GM12878 (cell line): Measurements from ENCODE around the gene DGLUCY. TPM values are rescaled to one million over a fixed set of nuclear protein-coding genes. Genes with fewer than 3 reads are reported as not detected.

Experiments used
- ATF3 ChIP-seq: IDR thresholded peaks from 2 replicates; pipeline ENCODE4 v1.6.1; 2011; ENCODE audit warnings: low read depth, mild to moderate bottlenecking, low read length, moderate library complexity, borderline replicate concordance; ENCODE audit errors: extremely low read depth
- ATF7 ChIP-seq: fragments of 450-650 bp; IDR thresholded peaks from 2 replicates; pipeline ENCODE4 v1.6.1; 2016; ENCODE audit warnings: low read depth, mild to moderate bottlenecking
- BHLHE40 ChIP-seq, 2 experiments: fragments of 450-650 bp in 1 of 2; IDR thresholded peaks; 2 replicates each; pipeline ENCODE4 v1.6.1; 2011 to 2017; ENCODE audit warnings: low read depth in 2 of 2, borderline replicate concordance in 1 of 2, improper control_type of control experiment in 1 of 2, low read length in 1 of 2, mild to moderate bottlenecking in 1 of 2
- BMI1 ChIP-seq: fragments of 450-650 bp; IDR thresholded peaks from 2 replicates; pipeline ENCODE4 v1.6.1; 2016; ENCODE audit warnings: mild to moderate bottlenecking, moderate library complexity, borderline replicate concordance
- CHD1 ChIP-seq: IDR thresholded peaks from 2 replicates; pipeline ENCODE4 v1.6.1; 2012; ENCODE audit warnings: low read depth, low read length, improper control_type of control experiment
- CREB1 ChIP-seq: IDR thresholded peaks from 2 replicates; pipeline ENCODE4 v1.6.1; 2012; ENCODE audit warnings: low read depth, mild to moderate bottlenecking, inconsistent platforms
- ETV6 ChIP-seq, 2 experiments: fragments of 450-650 bp in 1 of 2; IDR thresholded peaks in 1 of 2; conservative IDR thresholded peaks in 1 of 2; 2 replicates each; pipeline ENCODE4 v1.6.1; 2014; ENCODE audit warnings: antibody characterized with exemption in 1 of 2, borderline replicate concordance in 1 of 2, low read depth in 1 of 2, mild to moderate bottlenecking in 1 of 2, moderate library complexity in 1 of 2
- KDM1A ChIP-seq: fragments of 200-600 bp; sonication (generic); IDR thresholded peaks from 2 replicates; pipeline ENCODE4 v1.6.1; 2016; ENCODE audit warnings: borderline replicate concordance
- MXI1 ChIP-seq: fragments of 150-350 bp; IDR thresholded peaks from 2 replicates; pipeline ENCODE4 v1.6.1; 2011; ENCODE audit warnings: low read depth, mild to moderate bottlenecking, inconsistent platforms, low read length, improper control_type of control experiment
- NFIC ChIP-seq: IDR thresholded peaks from 2 replicates; pipeline ENCODE4 v1.6.1; 2012; ENCODE audit warnings: low read depth, mild to moderate bottlenecking, inconsistent platforms, low read length, moderate library complexity
- NFYB ChIP-seq: IDR thresholded peaks from 2 replicates; pipeline ENCODE4 v1.6.1; 2011; ENCODE audit warnings: low read depth, mild to moderate bottlenecking, low read length, improper control_type of control experiment, moderate library complexity; ENCODE audit not compliant: insufficient read depth
- NRF1 ChIP-seq: conservative IDR thresholded peaks from 2 replicates; pipeline ENCODE4 v1.6.1; 2011; ENCODE audit warnings: mild to moderate bottlenecking, low read depth, low read length, improper control_type of control experiment
- PAX5 ChIP-seq: IDR thresholded peaks from 2 replicates; pipeline ENCODE4 v1.6.1; 2011; ENCODE audit warnings: low read depth, low read length, borderline replicate concordance
- PKNOX1 ChIP-seq: fragments of 450-650 bp; IDR thresholded peaks from 2 replicates; pipeline ENCODE4 v1.6.1; 2016; ENCODE audit warnings: mild to moderate bottlenecking
- POLR2AphosphoS2 ChIP-seq: IDR thresholded peaks from 2 replicates; pipeline ENCODE4 v1.6.1; 2011; ENCODE audit warnings: low read depth, mild to moderate bottlenecking, low read length, improper control_type of control experiment, moderate library complexity
- POLR2AphosphoS5 ChIP-seq: IDR thresholded peaks from 2 replicates; pipeline ENCODE4 v1.6.1; 2011; ENCODE audit warnings: mild to moderate bottlenecking, low read length, inconsistent platforms
- RCOR1 ChIP-seq: conservative IDR thresholded peaks from 2 replicates; pipeline ENCODE4 v1.6.1; 2012; ENCODE audit warnings: low read depth, low read length, improper control_type of control experiment
- SMAD5 ChIP-seq: IDR thresholded peaks from 2 replicates; pipeline ENCODE4 v1.6.1; 2016; ENCODE audit warnings: antibody characterized with exemption, low read depth
- STAT3 ChIP-seq: IDR thresholded peaks from 2 replicates; pipeline ENCODE4 v1.6.1; 2011; ENCODE audit warnings: low read depth, low read length, improper control_type of control experiment
- TCF12 ChIP-seq: IDR thresholded peaks from 2 replicates; pipeline ENCODE4 v1.6.1; 2011; ENCODE audit warnings: low read depth, mild to moderate bottlenecking, low read length
- USF2 ChIP-seq: IDR thresholded peaks from 2 replicates; pipeline ENCODE4 v1.6.1; 2011; ENCODE audit warnings: low read depth, low read length, improper control_type of control experiment, borderline replicate concordance
- ZNF207 ChIP-seq: fragments of 450-650 bp; IDR thresholded peaks from 2 replicates; pipeline ENCODE4 v1.6.1; 2014; ENCODE audit warnings: antibody characterized with exemption, mild to moderate bottlenecking, borderline replicate concordance
- ZNF687 ChIP-seq: fragments of 450-650 bp; IDR thresholded peaks from 2 replicates; pipeline ENCODE4 v1.6.1; 2017; ENCODE audit warnings: mild to moderate bottlenecking, moderate library complexity
- polyA plus RNA-seq, 11 experiments: library from polyadenylated mRNA; depleted of rRNA in 4 of 11; unstranded in 6 of 11; stranded (reverse) in 5 of 11; fragments of >200 nt; fragmentation: Nextera tagmentation in 4 of 11; fragmentation: Illumina TruSeq in 1 of 11; extraction: Ambion mirVana in 4 of 11; extraction: Trizol in 1 of 11; gene quantifications; 1 replicate in 1 of 11; 2 replicates in 10 of 11; pipeline versions ENCODE4 v1.2.1 to v1.2.3, GENCODE V29; 2011 to 2016; ENCODE audit warnings: inconsistent platforms in 2 of 11, missing spikeins in 2 of 11, low read depth in 1 of 11
- total RNA-seq, 4 experiments: library from RNA; depleted of rRNA in 3 of 4; stranded (reverse); fragments of >200 nt in 3 of 4; fragmentation: Illumina TruSeq in 1 of 4; extraction: Trizol in 1 of 4; gene quantifications; 2 replicates each; pipeline versions ENCODE4 v1.2.1 to v1.2.3, GENCODE V29; 2013 to 2021

Gene DGLUCY
- total and polyA plus RNA-seq, 10 of the 15 experiments (the other 5 are each of a cell fraction or from before 2014, with no cell fraction given): 15.0 to 70.3 (median 55.1) TPM

- peak; percentile 91 for TF ChIP-seq ZNF687
- no peak for TF ChIP-seq SMAD5
- TF ChIP-seq MXI1: no peak; the same call in 1 of the 2 replicates
- peak; percentile 81; the same call in 1 of the 2 replicates for TF ChIP-seq NFIC
- peak; percentile 27; the same call in 1 of the 2 replicates for TF ChIP-seq ZNF207
- TF ChIP-seq BHLHE40 (IDR thresholded peaks at IDR 0.05; ENCODE audit: borderline replicate concordance in 1 of 2, low read depth in 2 of 2, low read length in 1 of 2): peak; percentile 65 to 76; a peak in 3 of 4 replicates
- no peak for TF ChIP-seq NRF1
- no peak for TF ChIP-seq POLR2AphosphoS2
- peak; percentile 83 for TF ChIP-seq PAX5
- no peak for TF ChIP-seq RCOR1
- peak; percentile 84 for TF ChIP-seq POLR2AphosphoS5
- TF ChIP-seq ATF7: peak; percentile 76
- peak; percentile 33; the same call in 1 of the 2 replicates for TF ChIP-seq CREB1
- no peak for TF ChIP-seq ATF3
- no peak for TF ChIP-seq USF2
- TF ChIP-seq BMI1: no peak
- no peak for TF ChIP-seq NFYB
- TF ChIP-seq CHD1: no peak
- peak; percentile 45; the same call in 1 of the 2 replicates for TF ChIP-seq TCF12
- TF ChIP-seq PKNOX1: peak; percentile 93
- TF ChIP-seq STAT3: no peak
- no peak for TF ChIP-seq KDM1A
- TF ChIP-seq ETV6 (conservative IDR thresholded peaks at IDR 0.05 in 1 of 2, IDR thresholded peaks at IDR 0.05 in 1 of 2; ENCODE audit: borderline replicate concordance in 1 of 2, low read depth in 1 of 2): peak in 1 of 2 experiments; percentile 81; a peak in 1 of 4 replicates
These were observed 114.5 kb downstream of the DGLUCY start (continued) for GRCh38 chr14:91228112-91229004.
